NB4 (cell line): ENCODE data around the gene PRKAR1B.

Source experiments
- MYC ChIP-seq: IDR thresholded peaks from 2 replicates; pipeline ENCODE4 v1.6.1; 2011; ENCODE audit warnings: low read depth, low read length
- POLR2A ChIP-seq: IDR thresholded peaks from 2 replicates; pipeline ENCODE4 v1.6.1; 2011; ENCODE audit warnings: mild to moderate bottlenecking; ENCODE audit not compliant: insufficient read length; ENCODE audit errors: extremely low read depth
- TF ChIP-seq, protein P1 (sequence below): IDR thresholded peaks from one replicate; pipeline ENCODE4 v1.5.1; 2012; ENCODE audit warnings: low read depth, low read length
- TF ChIP-seq, protein P2 (sequence below): IDR thresholded peaks from 2 replicates; pipeline ENCODE4 v1.6.1; 2011; ENCODE audit warnings: low read depth, low read length

DNA sequence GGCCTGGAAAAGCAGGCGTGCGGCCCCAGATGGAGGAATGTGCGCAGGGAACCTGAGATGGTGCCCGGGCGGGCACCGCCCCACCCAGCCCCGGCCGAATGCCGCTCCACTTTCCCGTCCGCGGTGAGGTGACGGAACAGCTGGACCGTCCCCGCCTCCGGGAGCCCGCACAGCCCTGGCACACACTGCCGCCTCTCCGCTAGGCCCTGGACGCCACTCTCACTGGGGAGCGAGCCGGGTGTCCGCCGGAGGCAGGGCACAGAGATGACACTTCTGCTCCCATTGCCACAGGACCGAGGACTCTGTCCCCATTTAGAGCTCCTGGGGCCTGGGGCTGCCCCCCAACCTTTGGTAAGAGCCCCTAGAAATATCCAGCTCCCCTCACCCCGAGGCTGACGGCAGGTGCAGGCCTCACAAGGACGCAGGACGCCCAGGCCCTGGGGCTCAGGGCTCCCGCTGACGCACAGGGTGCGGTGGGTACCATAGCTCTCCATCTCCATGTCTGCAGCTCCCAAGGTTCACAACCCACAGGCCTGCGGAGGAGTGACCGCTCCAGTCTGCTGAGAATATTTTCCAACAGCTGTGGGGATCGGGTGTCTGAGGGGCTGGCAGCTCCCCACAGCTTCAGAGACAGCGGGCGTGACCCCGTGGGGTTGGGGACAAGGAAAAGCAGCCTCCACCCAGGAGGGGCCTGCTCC lies 155.2 kb downstream of the PRKAR1B start:
- TF ChIP-seq, protein P1, sequence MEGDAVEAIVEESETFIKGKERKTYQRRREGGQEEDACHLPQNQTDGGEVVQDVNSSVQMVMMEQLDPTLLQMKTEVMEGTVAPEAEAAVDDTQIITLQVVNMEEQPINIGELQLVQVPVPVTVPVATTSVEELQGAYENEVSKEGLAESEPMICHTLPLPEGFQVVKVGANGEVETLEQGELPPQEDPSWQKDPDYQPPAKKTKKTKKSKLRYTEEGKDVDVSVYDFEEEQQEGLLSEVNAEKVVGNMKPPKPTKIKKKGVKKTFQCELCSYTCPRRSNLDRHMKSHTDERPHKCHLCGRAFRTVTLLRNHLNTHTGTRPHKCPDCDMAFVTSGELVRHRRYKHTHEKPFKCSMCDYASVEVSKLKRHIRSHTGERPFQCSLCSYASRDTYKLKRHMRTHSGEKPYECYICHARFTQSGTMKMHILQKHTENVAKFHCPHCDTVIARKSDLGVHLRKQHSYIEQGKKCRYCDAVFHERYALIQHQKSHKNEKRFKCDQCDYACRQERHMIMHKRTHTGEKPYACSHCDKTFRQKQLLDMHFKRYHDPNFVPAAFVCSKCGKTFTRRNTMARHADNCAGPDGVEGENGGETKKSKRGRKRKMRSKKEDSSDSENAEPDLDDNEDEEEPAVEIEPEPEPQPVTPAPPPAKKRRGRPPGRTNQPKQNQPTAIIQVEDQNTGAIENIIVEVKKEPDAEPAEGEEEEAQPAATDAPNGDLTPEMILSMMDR, result no peak
- TF ChIP-seq POLR2A, result no peak
- TF ChIP-seq, protein P2, sequence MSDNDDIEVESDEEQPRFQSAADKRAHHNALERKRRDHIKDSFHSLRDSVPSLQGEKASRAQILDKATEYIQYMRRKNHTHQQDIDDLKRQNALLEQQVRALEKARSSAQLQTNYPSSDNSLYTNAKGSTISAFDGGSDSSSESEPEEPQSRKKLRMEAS, result no peak
- no peak for TF ChIP-seq MYC
